ENCODE measurements around the gene IRX2.

Gene IRX2

DNA sequence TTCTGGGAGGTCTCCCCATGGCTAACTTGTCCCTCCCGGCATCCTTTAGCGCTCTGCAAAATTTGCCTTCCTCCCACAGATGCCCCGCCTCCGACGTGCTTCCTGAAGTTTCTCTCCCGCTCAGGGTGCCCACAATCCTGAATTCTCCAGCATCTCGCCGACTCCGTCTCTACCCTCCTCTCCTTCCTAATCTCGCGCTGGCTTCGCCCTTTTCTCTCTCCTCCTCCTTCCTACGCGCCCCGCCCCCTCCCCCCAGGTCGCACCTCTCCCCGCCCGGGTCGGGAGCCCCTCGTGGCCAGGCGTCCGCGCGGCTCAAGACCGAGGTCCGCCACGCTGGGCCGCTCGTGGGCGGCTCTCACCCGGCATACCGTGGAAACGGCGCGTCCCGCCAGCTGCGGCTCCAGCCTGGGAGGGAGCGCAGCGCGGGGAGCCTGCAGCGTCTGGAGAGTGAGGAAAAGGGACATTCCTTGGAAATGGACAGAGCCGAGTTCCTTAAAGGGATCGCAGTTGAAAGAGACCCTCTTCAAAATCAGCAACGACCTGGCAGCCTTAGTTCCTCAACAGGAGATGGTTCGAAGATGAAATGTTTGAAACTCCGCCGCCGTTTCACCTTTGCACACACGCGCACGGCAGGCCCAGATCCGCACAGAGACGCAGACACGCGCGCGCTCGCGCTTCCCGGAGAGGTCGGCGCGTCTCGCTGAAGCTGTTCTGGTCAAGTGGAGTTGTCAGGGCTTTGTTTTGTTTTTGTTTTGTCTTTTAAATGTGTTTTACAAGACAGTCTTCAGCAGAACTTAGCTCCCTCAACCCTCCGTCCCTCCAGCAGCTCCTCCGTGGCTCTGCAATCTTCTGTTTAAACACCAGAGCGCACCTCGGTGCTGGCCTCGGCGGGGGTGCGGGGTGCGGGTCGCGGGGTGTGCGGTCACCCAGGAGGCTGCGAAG, 5.0 kb upstream of the IRX2 start:
- no peak for DNase-seq (ENCODE audit: low read depth in 1 of 2, low spot score in 1 of 2)

DNA sequence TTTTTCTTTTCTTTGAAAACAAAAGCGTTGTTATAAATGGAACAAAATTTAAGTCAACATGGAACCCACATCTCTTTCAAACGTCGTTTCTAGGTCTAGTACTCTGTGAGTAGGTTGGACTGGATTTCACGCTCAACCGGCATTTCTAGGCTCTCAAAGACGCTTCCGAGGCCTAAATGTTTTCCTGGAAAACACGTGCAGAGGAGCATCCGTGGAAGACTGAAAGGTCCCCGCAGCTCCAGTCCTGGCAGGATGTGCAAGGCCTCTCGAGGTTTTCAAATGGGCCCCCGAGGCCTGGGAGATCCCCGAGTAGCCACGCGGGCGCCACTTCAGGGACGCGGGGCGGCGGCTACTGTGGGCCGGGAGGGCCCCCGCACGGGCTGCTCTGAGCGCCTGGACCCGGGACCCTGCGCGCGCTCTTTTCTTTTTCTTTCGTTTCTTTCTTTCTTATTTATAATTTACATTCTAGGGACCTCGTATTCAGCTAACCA, 4.2 kb upstream of the IRX2 start:
- DNase-seq (ENCODE audit: low read depth in 1 of 2, low spot score in 1 of 2): no peak

DNA sequence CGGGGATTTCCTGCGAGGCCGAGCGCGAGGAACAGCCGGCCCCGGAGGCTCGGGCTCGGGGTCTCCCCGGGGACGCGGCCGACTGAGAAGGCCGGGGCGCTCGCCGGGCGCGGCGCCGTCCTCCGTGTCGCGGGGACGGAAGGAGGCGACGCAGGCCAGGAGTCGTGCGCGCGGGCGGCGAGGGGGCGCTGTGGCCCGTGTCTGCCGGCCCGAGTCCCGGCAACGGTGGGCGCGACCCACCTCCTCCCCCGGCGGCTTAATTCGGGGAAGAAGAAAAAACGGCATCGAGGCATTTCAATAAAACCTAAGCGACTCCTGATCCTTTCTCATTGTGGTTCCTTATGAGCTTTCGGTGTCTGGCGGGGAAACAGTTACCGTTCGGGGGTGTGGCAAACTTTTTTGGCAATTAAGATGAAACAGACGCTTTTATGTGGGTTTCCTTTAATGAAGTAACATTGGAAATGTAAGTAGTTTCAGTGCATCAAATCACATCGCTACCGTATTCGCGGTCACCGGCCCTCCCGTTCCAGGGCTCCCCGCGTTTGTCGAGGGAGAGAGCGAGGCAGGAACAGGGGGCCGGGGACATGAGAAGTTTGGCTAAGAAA, 3.7 kb upstream of the IRX2 start:
- DNase-seq (ENCODE audit: low read depth in 1 of 2, low spot score in 1 of 2): no peak

DNA sequence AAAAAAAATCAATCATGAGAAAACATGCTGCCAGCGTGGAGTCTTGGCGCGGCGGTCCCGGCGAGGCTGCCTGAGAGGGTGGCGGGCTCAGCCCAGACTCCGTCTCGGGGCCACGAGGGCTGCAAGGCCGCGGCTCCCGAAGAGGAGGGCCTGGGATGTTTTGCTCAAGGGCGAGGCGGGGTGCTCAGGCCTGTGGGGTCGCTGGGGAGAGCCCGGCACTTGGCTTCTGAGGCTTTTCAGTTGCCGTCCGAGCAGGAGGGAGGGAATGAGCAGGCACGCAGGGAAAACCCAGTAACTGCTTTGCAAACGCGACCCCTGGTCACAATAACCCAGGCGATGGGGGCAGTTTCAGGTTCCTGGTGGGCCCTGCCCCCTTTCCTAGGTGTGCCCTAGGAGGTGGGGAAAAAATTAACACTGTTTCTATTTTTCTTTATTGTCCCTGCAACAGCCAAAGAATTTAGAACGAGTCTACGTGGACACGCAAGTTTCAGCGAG, 3.2 kb upstream of the IRX2 start:
- no peak for DNase-seq (ENCODE audit: low read depth in 1 of 2, low spot score in 1 of 2)

DNA sequence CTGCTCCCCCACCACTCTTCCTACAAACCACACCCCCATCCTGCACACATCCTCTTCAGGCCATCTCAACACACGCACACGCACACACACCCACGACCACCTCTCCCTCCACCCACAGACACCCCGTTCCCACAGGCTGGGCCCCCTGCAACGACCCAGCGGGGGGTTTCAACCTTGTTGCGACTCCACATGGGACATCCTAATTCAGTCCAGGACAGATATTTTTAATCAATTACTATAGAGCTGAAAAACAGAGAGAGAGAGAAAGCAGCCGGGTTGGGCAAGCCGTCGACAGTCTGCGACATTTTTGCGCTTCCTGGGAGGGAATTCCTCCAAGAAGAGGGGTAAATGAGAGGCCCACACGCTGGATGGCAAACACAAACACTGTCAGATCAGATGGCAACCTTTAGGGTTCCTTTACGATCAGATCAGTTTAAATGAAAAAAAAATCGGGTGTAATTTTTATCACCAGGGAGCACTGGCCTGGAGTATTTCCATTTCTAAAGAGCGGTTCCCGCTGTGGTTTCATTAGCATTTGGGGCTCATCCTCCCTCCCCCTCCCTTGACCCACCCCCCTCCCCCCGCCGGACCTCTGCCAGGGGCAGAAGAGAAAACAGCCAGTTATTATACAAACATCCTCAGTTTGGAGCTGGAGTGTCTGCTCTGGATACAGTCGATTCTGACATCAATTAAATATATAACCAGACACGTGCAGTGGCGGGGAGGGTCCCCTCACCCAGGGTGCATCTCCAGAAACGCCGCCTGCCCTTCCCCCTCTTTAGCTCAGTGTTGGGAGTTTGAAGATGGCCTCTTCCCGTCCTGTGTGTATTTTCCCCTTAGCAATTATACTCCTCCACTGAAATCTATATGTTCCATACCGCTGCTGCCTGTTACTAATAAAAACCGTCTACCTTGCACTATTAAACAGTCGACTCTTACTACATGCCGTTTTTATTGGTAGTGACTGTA, 2.3 kb upstream of the IRX2 start:
- DNase-seq (ENCODE audit: low read depth in 1 of 2, low spot score in 1 of 2): no peak

DNA sequence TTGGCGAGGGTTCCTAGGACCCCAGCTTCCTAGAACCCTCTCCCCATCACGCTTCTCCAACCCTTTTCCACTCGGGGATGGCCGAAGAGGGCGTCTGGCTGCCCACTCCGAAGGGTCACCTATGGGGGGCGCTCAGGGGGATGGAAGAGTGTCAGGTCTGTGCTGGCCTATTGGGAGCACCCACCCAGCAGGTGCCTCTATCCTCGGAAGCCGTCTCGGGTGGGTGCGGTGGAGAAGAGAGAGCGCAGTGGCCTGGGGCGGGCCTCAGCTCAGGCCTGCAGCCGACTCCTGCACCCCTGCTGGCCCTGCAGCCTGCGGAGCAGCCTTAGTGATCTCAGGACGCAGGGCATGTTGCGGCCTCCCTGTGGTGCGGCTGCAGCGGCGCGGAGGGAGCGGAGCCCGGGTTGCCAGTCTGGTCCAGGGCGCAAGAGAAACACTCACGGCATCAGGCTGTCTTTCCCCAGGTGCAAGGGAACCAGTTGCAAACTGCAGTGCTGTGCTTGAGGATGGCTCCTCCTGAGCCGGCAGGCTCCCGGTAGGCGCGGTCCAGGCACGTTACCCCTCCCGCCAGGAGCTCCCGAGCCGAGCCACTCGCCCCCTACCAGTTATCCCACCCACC, 1.5 kb upstream of the IRX2 start:
- DNase-seq (ENCODE audit: low read depth in 1 of 2, low spot score in 1 of 2): no peak

DNA sequence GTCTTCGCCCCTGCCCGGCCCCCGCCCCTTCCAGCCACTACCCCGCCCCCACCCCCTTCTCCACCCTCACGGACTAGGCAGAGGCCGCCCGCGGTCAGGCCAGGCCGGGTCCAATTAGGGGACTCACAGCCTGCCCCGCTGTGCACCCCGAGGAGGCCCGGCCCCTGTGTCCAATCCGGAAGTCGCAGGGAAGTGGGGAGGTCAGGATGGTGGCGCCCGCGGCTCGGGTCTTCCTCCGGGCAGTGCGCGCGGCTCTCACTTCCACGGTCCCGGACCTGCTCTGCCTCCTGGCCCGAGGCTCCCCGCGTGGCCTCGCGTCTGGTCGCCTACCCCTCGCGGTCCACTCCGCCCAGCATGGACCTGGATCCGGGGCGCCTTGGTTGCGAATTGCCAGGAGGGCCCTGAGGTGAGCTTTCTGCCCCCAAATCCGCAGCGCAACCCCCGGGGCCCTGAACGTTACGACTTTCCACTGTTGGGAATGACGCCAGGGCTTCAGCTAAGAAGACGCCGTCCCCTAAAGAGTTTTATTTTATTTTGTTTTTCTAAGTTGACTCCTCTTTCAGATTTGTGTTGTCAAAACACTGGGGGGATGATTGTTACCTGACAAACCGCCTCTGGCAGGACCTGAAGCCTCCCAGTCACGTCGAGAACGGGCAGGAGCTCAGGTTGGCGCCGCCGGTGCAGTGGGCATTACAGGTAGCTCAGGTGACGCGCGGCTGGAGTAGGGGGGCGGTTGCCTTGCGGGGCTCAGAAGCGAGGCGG, 763 bp upstream of the IRX2 start:
- no peak for DNase-seq (ENCODE audit: low read depth in 1 of 2, low spot score in 1 of 2)

DNA sequence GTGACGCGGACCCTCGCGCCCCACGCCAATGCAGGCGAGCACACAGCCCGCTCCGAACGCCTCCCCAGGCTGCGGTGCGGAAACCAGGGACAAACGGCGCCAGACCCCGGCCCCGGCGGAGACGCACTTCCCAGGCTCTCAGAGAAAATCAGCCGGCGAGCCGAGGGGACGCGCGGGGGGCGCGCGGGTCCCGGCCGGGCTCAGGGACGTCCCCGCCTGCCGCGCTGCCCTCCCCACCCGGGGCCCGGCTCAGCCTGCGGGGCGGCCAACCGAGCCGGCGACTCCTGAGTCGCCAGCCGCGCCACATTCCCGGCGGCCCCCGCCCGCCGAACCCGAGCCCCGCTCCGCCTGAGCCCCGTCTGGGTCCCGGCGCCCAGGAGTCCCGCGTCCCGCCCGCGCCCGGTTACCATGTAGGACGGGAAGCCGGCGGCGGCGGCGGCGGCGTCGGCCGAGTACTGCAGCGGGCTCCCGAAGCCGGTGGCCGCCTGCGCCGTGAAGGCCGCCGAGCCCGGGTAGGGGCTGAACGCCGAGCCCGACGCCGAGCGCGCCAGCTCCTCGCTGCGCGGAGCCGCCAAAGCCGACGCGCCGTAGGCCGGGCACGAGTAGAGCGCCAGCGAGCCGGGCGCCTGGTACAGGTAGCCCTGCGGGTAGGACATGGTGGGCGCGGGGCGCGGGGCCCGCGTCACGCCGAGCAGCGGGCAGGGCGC, 566 bp downstream of the IRX2 start:
- DNase-seq (ENCODE audit: low read depth in 1 of 2, low spot score in 1 of 2): no peak

DNA sequence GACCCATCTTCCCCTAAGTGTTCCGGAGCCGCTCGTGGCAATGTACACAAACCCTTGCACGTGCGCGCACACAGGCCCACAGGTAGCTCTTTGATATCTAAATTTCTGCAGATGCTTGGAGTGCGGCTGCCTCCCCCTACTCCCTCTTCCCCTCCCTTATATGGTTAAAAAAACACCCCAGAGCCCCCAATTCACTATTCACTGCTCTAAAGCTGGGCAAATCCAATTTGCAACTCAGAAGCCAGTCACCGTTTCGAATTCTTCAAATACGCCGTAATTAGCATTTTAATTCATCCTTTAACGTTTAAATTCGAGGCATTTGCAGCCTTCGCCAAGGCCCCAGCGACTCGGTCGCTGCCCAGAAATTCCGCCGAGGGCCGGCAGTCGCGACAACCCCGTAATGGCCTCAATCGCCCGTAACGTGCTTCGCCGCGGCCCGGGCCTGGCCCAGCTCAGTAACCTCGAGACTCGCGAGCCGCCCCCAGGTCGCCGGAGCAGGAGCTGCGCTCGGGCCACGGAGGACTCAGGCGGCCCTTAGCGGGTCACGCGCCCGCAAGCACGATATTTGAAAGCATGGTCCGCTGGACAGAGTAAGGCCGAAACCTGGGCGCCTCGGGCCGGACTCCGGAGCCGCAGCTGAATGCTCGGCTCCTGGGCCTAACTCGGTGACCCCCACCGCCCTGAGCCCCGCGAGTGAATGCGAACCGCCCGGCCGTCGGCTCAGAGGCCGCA, 1.3 kb downstream of the IRX2 start:
- no peak for DNase-seq (ENCODE audit: low read depth in 1 of 2, low spot score in 1 of 2)

DNA sequence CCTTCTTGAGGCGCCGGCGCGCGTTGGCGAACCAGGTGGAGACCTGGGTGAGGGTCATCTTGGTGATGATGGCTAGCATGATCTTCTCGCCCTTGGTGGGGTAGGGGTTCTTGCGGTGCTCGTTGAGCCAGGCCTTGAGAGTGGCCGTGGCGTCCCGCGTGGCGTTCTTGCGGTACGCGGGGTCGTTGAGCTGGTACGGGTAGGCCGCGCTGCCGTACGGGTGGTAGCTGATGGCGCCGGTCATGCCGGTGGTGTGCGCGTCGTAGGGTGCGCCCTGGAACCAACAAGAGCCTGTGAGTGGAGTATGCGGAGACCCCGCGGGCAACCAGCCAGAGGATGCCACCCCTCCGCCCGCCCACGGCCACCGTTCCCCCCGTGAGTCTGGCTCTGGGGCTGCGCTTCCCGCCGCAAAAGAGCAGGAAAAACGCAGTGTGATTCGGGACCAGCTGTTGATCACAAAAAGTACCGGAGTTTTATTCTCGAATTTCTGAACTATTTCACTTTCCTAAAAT, 1.9 kb downstream of the IRX2 start:
- DNase-seq (ENCODE audit: low read depth in 1 of 2, low spot score in 1 of 2): no peak

DNA sequence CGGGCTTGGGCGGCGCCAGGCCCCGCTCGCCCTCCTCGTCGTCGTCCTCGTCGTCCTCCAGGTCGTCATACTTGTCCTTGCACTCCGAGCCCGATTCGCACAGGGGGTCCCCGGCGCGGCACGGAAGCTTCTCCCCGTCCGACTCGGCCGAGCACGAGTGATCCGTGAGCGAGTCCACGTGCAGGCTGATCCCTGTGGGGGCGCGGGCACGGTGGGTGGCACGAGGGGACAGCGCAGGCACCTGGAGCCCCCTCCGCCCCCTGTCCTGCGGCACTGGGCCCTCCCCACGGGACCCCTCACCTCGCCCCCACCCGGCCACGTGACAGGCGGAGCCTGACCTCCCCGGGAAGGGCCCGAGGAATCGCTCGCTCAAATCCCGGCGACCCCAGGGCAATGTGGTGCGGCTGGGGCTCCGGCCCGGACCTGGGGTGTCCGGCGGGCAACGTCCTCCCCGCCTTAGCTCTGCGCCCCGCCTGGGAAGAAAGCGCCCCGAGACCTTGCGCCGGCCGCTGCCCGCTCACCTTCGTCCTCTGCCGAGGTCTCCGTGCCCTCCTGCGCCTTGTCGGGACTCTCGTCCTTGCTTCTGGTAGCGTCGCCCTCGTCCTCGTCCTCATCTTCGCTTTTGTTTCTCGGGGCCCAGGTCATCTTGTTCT, 2.5 kb downstream of the IRX2 start:
- DNase-seq (ENCODE audit: low read depth in 1 of 2, low spot score in 1 of 2): no peak

DNA sequence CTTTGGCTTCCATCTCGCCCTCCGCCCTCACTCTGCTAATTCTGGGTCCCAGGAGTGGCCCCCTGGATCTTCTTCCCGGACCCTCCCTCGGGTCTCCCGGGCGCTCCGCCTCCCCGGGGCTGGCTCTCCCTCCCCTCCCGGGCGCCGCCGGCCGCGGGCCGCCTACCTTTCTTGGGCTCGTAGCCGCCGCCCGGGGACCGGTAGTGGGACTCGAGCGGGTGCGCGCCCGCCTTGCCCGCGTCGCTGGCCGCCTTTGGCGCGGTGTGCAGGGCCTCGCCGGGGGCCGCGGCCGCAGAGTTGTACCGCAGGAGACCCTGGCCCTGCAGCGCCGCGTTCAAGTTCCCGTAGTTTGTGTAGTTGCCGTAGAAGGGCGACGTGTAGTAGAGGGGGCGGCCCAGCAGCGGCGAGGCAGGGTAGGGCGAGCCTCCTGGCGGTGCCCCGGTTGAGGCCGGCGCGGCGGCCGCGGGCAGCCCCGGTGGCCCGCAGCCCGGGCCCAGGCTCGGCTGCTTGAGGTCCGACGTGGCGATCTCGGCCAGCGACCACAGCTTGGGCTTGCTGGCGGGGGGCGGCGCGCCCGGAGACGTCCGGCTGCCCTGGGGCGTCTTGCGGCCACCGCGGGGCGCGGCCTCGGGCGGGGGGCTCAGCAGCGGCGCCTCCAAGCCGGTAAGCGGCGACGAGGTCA, 3.2 kb downstream of the IRX2 start:
- DNase-seq (ENCODE audit: low read depth in 1 of 2, low spot score in 1 of 2): no peak

DNA sequence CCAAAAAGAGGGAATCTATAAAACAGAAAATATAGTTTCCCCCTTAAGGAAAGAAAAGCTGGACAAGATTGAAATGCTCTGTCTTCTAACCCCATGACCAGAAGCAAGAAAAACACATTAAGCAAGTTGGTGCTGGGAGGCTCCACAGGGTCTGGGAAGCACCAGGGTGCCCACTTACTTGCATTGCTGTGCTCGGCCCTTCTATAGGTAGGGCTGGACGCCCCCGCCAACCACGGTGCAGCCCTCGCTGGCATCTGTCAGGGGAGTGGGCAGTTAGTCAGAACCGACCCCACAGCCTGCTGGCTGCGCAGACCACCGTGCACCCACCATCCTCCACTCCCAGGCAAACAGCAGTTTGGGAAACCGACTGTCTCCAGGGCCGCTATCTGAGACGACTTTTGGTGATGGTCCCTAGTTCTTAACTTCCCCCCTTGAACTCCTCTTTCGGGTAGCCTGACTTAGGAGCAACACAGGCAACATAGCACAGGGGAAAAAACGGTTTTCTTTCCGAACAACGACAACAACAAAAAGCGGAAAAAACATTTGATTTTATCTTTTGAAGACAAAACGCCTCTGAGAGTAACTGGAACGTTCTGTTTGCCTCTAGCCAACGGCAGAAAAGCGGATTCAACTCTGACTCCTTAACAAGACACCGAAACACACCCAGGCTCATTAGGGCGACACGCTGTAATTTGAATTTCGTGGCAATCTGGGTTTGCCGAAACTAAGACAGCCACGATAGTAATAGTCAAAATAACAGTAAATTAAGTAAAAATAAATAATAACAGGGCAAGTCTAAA, 3.9 kb downstream of the IRX2 start:
- no peak for DNase-seq (ENCODE audit: low read depth in 1 of 2, low spot score in 1 of 2)

DNA sequence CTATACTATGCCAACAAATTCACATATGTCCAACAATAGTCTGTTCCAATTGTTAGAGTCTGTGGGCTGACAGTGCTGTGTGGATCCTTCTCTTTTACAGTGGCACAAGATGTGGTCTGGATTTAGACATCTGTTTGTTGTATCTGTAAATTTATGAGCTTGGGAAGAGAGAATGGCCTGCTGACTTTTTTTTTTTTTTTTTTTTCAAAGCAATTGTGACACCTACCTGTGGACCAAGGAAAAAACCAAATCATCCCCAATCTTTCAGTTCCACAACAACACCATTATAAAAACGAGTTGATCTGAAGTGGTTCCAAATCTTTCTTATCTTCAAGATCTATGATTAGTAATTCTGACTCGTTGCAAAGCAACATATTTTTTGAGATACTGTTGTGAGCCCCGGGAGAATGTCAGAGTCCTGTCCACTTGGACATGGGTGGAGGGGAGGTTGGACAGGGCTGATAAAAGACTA, 4.9 kb downstream of the IRX2 start:
- no peak for DNase-seq (ENCODE audit: low read depth in 1 of 2, low spot score in 1 of 2)

DNA sequence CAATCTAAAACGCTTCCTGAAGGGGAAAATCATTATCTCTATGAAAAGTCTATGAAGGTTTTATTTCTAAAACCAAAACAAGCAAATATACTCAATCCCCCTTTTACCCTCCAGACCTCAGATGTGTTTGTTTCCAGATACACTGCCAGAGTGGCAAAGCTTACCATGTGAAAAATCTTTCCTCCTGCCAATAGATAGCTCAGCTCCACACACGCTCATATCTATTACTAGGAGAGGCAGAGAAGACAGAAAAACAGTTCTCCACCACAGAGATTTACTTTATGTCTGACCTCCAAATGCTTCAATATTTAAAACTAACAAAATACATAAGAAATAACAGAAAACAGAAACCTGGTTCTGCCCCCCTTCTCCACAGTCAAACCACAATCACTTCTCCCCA, 7.0 kb downstream of the IRX2 start:
- DNase-seq (ENCODE audit: low read depth in 1 of 2, low spot score in 1 of 2): no peak

DNA sequence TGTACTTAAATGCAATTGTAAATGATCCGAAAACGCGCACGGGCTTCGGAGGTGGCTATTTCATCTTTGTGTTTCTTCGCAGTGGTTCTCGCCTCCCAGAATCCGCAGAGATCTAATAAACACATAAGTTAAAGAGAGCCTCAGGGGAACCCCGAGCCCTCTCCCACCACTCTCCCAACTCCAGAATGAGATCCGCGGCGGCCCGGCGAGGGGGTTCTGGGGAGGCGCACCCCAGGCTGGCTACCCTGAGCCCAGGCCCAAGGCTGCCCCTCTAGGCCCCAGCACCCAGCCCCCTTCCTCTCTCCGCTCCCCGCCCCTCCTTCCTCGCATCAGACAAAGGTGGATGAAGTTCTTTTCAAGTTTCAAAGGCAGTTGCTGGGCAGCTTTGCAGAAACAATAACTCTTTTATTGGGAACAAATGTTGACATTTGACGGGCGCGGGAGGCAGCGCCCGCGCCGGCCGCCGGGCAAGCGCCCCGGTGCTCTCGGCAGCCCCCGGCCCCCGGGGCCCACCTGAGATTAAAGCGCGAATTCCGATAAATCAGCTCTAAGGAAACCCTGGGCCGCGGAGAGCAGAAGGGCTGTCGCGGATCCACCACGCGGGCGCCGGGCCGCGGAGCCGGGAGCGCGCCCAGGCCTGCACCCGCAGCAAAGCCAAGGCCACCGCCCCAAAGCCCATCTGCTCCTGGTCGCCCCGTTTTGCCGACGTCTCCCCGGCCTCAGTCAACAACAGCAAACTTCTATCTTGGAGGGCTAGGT, 8.4 kb downstream of the IRX2 start:
- DNase-seq (ENCODE audit: low read depth in 1 of 2, low spot score in 1 of 2): no peak
